Neural cell (in vitro differentiated cells): ENCODE results near the gene TUBGCP4. TPM values are rescaled to one million over a fixed set of nuclear protein-coding genes. Genes with fewer than 3 reads are reported as not detected.

Experiments used
- H2AFZ ChIP-seq: fragments of 200-600, 300-800 bp; sonication (generic), shearing (Covaris generic); 2 replicates; pipeline ENCODE4 v1.6.0; 2014; ENCODE audit warnings: low read depth, mild to moderate bottlenecking, antibody characterized with exemption, low read length, moderate library complexity
- H3F3A ChIP-seq: fragments of 200-600 bp; shearing (Covaris generic); 2 replicates; pipeline ENCODE4 v1.6.1; 2016; ENCODE audit warnings: mild to moderate bottlenecking, moderate library complexity, mixed read lengths, antibody characterized with exemption, low read length; ENCODE audit not compliant: insufficient read depth, poor library complexity, severe bottlenecking
- H3K27ac ChIP-seq: fragments of 200-600, 300-800 bp; sonication (generic), shearing (Covaris generic); 2 replicates; pipeline ENCODE4 v1.5.1; 2014; ENCODE audit warnings: mild to moderate bottlenecking, low read length, moderate library complexity
- H3K27me3 ChIP-seq: fragments of 300-800, 200-600 bp; sonication (generic), shearing (Covaris generic); 2 replicates; pipeline ENCODE4 v1.6.0; 2014; ENCODE audit warnings: mild to moderate bottlenecking, low read depth, low read length, moderate library complexity; ENCODE audit not compliant: insufficient read depth
- H3K36me3 ChIP-seq: fragments of 300-800, 200-600 bp; sonication (generic), shearing (Covaris generic); 2 replicates; pipeline ENCODE4 v1.5.1; 2014; ENCODE audit warnings: mild to moderate bottlenecking, antibody characterized with exemption, low read length, moderate library complexity; ENCODE audit not compliant: insufficient read depth
- H3K4me2 ChIP-seq: fragments of 300-800, 200-600 bp; sonication (generic), shearing (Covaris generic); 2 replicates; pipeline ENCODE4 v1.6.0; 2014; ENCODE audit warnings: mild to moderate bottlenecking, low read length
- H3K4me3 ChIP-seq: fragments of 300-800, 200-600 bp; sonication (generic), shearing (Covaris generic); 2 replicates; pipeline ENCODE4 v1.5.1; 2014; ENCODE audit warnings: mild to moderate bottlenecking, low read length, moderate library complexity
- H3K79me2 ChIP-seq: fragments of 200-600 bp; shearing (Covaris generic); replicated peaks from 2 replicates; pipeline ENCODE4 v1.6.0; 2014; ENCODE audit warnings: mild to moderate bottlenecking, low read length, moderate library complexity; ENCODE audit not compliant: insufficient read depth
- H3K9ac ChIP-seq: fragments of 300-800, 200-600 bp; sonication (generic), shearing (Covaris generic); 2 replicates; pipeline ENCODE4 v1.6.1; 2016; ENCODE audit warnings: mild to moderate bottlenecking, low read length, mixed read lengths
- H3K9me2 ChIP-seq: fragments of 200-600 bp; shearing (Covaris generic); 2 replicates; pipeline ENCODE4 v1.6.1; 2016; ENCODE audit warnings: mild to moderate bottlenecking, low read length, mixed read lengths; ENCODE audit not compliant: insufficient read depth
- H3K9me3 ChIP-seq: fragments of 200-600, 300-800 bp; sonication (generic), shearing (Covaris generic); 2 replicates; pipeline ENCODE4 v1.6.1; 2016; ENCODE audit warnings: mild to moderate bottlenecking, mixed run types, low read length, moderate library complexity, mixed read lengths
- H4K20me1 ChIP-seq: fragments of 200-600 bp; shearing (Covaris generic); 2 replicates; pipeline ENCODE4 v1.6.1; 2016; ENCODE audit warnings: mild to moderate bottlenecking, mixed run types; ENCODE audit not compliant: insufficient read depth
- CTCF ChIP-seq: fragments of 450-650 bp; IDR thresholded peaks from 2 replicates; pipeline ENCODE4 v1.5.1; 2014; ENCODE audit warnings: antibody characterized with exemption, mild to moderate bottlenecking, moderate library complexity; ENCODE audit not compliant: poor library complexity, severe bottlenecking
- EP300 ChIP-seq: fragments of 450-650 bp; conservative IDR thresholded peaks from 2 replicates; pipeline ENCODE4 v1.6.1; 2014; ENCODE audit warnings: antibody characterized with exemption, mild to moderate bottlenecking, moderate library complexity; ENCODE audit not compliant: poor library complexity, severe bottlenecking
- EZH2 ChIP-seq: fragments of 200-600, 300-800 bp; shearing (Covaris generic), sonication (generic); IDR thresholded peaks from 2 replicates; pipeline ENCODE4 v1.6.1; 2014; ENCODE audit warnings: antibody characterized with exemption, low read length, borderline replicate concordance, mild to moderate bottlenecking; ENCODE audit not compliant: insufficient read depth, poor library complexity, severe bottlenecking
- MXI1 ChIP-seq: fragments of 450-650 bp; conservative IDR thresholded peaks from 2 replicates; pipeline ENCODE4 v1.6.1; 2014; ENCODE audit warnings: antibody characterized with exemption, mild to moderate bottlenecking; ENCODE audit not compliant: poor library complexity, severe bottlenecking
- POLR2AphosphoS5 ChIP-seq: IDR thresholded peaks from 2 replicates; pipeline ENCODE4 v1.6.1; 2012
- RAD21 ChIP-seq: fragments of 450-650 bp; conservative IDR thresholded peaks from 2 replicates; pipeline ENCODE4 v1.6.1; 2014; ENCODE audit warnings: antibody characterized with exemption, mild to moderate bottlenecking, moderate library complexity
- REST ChIP-seq: IDR thresholded peaks from 2 replicates; pipeline ENCODE4 v1.6.1; 2012; ENCODE audit warnings: borderline replicate concordance
- SMC3 ChIP-seq: fragments of 450-650 bp; conservative IDR thresholded peaks from 2 replicates; pipeline ENCODE4 v1.6.1; 2014; ENCODE audit warnings: antibody characterized with exemption, mild to moderate bottlenecking, moderate library complexity; ENCODE audit not compliant: poor library complexity
- TAF1 ChIP-seq: IDR thresholded peaks from 2 replicates; pipeline ENCODE4 v1.6.1; 2012; ENCODE audit warnings: low read depth
- polyA plus RNA-seq: library from polyadenylated mRNA; depleted of rRNA; stranded (reverse); fragments of >200 nt; gene quantifications from 2 replicates; pipeline ENCODE4 v1.2.3, GENCODE V29; 2014

Gene TUBGCP4
- polyA plus RNA-seq, 1 donor from 2014 or later = 4.6 TPM

GRCh38 chr15:43414196-43414595 is 43.3 kb downstream of the TUBGCP4 start:
- peaks cover 9% of the 10 kb centered on the region for H3K36me3 ChIP-seq
- H3K27me3 ChIP-seq = no peaks in the 10 kb centered on the region
- H3K4me2 ChIP-seq = no peak overlapping the region
- no peaks in the 10 kb centered on the region for H3K79me2 ChIP-seq
- no peaks in the 10 kb centered on the region for H4K20me1 ChIP-seq
- TF ChIP-seq TAF1 = no peak
- TF ChIP-seq MXI1 = no peak
- TF ChIP-seq CTCF = no peak
- no peak for TF ChIP-seq EZH2
- TF ChIP-seq REST = no peak
- no peak for TF ChIP-seq SMC3
- no peak for TF ChIP-seq RAD21
- no peak for TF ChIP-seq POLR2AphosphoS5
- TF ChIP-seq EP300 = no peak
- no peak overlapping the region for H3K4me3 ChIP-seq
- H3K9me2 ChIP-seq = no peaks in the 10 kb centered on the region
- no peaks in the 10 kb centered on the region for H3F3A ChIP-seq
- H3K9ac ChIP-seq = no peak overlapping the region
- H2AFZ ChIP-seq = no peak overlapping the region
- H3K27ac ChIP-seq = no peak overlapping the region
- H3K9me3 ChIP-seq = no peaks in the 10 kb centered on the region

GRCh38 chr15:43420435-43420834 is 49.5 kb downstream of the TUBGCP4 start:
- no peaks in the 10 kb centered on the region for H4K20me1 ChIP-seq
- H2AFZ ChIP-seq = no peak overlapping the region
- peaks cover 6% of the 10 kb centered on the region for H3K79me2 ChIP-seq
- H3K9me2 ChIP-seq = no peaks in the 10 kb centered on the region
- H3K9me3 ChIP-seq = no peaks in the 10 kb centered on the region
- no peaks in the 10 kb centered on the region for H3K27me3 ChIP-seq
- H3K27ac ChIP-seq = no peak overlapping the region
- H3F3A ChIP-seq = no peaks in the 10 kb centered on the region
- H3K9ac ChIP-seq = no peak overlapping the region
- H3K4me2 ChIP-seq = no peak overlapping the region
- H3K36me3 ChIP-seq = peaks cover 9% of the 10 kb centered on the region
- H3K4me3 ChIP-seq = no peak overlapping the region
- no peak for TF ChIP-seq REST
- TF ChIP-seq EZH2 = no peak
- TF ChIP-seq TAF1 = no peak
- no peak for TF ChIP-seq RAD21
- TF ChIP-seq POLR2AphosphoS5 = no peak
- TF ChIP-seq MXI1 = no peak
- TF ChIP-seq SMC3 = no peak
- no peak for TF ChIP-seq EP300
- TF ChIP-seq CTCF = no peak
